Epithelial cell of alveolus of lung (primary cell): Measurements from ENCODE around the gene YWHAE. TPM values are rescaled to one million over a fixed set of nuclear protein-coding genes. Genes with fewer than 3 reads are reported as not detected.

Source experiments
- total RNA-seq: library from RNA; depleted of rRNA; stranded (reverse); fragments of >200 nt; gene quantifications from 2 replicates; pipeline ENCODE4 v1.2.1, GENCODE V29; 2015

The YWHAE gene
- total RNA-seq: 641 and 835 TPM in 2 replicates

DNA sequence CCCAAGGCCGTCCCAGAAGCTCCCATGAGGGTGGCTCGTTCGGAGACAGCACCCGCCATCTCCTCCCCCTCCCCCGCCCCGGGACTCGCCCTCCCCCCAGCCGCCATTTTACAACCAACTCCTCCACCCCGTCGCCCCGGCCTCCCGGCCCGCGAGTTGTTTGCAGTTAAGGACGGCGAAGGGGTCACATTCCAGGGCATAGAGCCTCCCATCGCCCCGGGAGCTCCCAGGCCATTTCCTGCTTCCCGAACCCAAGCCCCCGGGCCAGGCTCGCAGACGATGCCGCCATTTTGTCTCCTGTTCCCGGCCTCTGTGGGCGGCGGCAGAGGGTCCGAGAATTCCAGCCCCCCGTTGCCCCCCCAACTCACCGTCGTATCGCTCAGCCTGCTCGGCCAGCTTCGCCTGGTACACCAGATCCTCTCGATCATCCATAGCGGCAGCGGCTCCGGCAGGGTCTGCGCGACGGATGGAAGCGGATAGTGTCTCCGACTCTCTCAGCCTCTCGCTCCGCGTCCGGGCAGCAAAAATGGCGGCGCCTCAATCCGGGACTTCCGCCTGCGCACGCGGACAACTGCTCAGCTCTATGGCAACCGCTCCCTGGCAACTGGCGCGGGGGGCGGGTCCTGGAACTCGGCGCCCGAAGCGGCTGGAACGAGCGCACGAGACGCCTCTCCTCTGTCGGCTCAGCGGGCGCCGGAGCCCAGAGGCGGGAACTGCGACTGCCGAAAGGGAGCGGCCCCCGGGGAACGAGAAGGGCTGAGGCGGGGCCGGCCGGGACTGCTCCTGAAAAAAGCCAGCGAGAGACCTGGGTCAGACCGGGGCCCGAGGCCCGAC is at the start of gene YWHAE:
Gene YWHAE (minus strand): TSS at position 544 of the 834 bp plus-strand sequence. CDS start 112 bp downstream, at position 432.

Other genes with a start within 250 kb of the YWHAE start
- 21.9 and 45.6 TPM in 2 replicates for gene ABR, start 220.2 kb downstream of the YWHAE start, total RNA-seq
- not detected in 2 replicates for gene BHLHA9, start 129.8 kb downstream of the YWHAE start, total RNA-seq
- gene TRARG1, start 120.6 kb downstream of the YWHAE start, total RNA-seq: not detected in 2 replicates
- gene CRK, start 56.0 kb upstream of the YWHAE start, total RNA-seq: 59.2 and 63.7 TPM in 2 replicates
- gene MYO1C, start 92.5 kb upstream of the YWHAE start, total RNA-seq: 55.4 and 155 TPM in 2 replicates
- gene INPP5K, start 116.4 kb upstream of the YWHAE start, total RNA-seq: 26.9 and 31.2 TPM in 2 replicates
- 19.3 and 31.5 TPM in 2 replicates for gene PITPNA, start 162.6 kb upstream of the YWHAE start, total RNA-seq
- 3.3 and 7.0 TPM in 2 replicates for gene SLC43A2, start 228.6 kb upstream of the YWHAE start, total RNA-seq
- gene SCARF1, start 245.5 kb upstream of the YWHAE start, total RNA-seq: 2.2 and 3.4 TPM in 2 replicates
- 12.6 and 14.2 TPM in 2 replicates for gene RILP, start 249.6 kb upstream of the YWHAE start, total RNA-seq